GM21526 (cell line): ENCODE results near the gene ZNF217.
"Not testable (repeated sequence)": the region's sequence is repeated elsewhere in the genome, so short reads cannot be mapped to it uniquely, and the experiment has no call there.

Experiments used
- ATAC-seq: cut with Tn5 transposase; IDR thresholded peaks from one replicate; pipeline ENCODE4 v1.9.1; 2021; ENCODE audit warnings: moderate library complexity; ENCODE audit not compliant: unreplicated experiment, low FRiP score

The ZNF217 gene

DNA sequence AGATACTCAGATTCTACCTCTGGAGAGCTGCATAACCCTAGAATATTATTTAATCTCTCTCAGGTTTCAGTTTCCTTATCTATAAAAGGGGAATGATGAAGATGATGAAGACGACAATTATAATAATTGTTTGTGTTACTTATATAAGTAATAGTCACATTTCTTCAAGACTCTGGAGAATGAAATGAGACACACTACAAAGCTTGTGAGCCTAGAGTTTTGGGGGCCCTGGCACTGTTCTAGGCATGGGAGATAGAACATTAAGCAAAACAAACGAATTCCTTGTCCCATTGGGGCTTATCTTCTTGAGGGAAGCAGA, 5.4 kb upstream of the ZNF217 start:
- no peak for ATAC-seq

DNA sequence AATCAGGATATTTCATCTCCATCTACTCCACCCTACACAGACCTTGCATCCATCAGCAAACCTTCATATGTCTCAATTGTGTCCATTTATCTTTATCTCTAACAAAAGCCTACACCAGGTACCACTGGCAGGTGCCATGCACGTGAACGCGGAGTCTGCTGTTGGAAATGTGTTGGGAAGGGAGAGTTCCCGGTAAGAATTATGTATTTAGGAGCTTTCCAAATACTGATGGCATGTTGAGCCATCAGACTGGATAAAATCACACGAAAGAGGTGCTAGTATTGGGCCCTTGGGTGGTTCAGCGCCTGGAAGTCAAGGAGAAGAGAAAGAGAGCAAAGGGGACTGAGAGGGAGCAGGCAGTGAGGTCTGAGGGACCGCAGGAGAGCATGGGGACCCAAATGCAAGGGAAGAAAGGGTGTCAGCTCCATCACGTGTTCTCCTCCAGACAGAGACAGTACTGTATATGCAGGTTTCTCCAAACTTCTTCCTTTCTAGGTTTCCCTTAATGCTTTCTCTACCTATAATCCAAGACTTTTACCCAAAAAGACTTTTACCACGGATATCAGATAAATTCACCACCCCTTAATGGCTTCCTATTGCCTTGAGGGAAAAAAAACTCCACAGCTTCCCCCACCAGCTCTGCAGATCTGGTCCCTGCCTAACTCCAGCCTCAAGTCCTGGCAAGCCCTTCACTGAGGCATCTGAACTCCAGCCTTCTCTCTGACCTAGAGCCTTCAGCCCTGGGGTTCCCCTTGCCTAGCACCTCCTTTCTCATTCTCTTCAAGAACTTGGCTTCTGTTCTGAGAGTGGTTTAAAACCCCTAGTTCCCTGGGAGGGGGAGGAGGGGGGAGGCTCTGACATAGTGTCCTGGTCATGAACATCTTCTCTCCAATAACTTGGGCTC, 4.8 kb upstream of the ZNF217 start:
- no peak for ATAC-seq

DNA sequence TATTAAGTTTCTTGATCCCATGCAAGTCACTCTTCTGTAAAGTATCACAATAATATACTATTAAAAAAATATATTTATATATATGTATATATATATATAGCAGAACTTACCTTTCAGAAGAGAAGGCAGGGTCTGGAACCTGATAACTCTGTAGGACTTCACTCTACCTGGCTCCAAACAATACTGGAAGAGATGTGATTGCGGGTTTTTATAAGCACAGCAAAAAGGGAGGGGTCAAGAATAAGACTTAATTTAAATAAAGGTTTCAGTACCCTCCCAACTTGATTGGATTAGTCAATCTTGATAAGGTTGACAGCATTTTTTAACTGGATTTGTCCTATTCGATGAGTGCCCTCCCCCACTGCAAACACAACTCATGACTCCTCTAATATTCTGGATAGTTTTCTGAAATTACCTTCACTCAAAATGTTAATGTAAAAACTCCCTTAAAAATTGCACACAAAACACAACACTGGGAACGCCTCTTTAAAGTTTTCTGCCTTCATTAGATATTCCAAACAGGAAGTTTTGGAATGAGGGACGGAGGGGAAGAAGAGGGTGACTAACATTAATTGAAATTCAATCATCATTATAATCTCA, 4.0 kb upstream of the ZNF217 start:
- no peak for ATAC-seq

DNA sequence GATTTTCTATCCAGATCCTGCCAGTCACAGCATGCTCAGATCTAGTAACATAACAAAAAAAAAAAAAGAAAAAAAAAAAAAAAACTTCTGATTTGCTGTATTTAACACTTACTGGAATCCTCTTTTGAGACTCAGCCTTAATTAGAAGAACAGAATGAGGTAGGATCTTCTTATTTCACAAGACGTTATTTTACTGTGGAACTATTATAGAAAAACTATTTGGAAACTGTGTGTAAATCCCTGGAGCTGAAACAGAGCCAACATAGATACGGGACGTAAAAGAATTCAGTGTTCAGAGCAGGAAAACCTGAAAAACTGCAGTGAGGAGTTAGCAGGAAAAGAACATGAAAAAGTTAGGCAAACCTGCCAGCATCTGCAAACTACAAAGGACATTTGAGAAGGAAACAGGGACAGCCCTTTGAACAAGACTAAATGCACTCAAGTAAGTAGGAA, 3.4 kb upstream of the ZNF217 start:
- ATAC-seq: no peak

DNA sequence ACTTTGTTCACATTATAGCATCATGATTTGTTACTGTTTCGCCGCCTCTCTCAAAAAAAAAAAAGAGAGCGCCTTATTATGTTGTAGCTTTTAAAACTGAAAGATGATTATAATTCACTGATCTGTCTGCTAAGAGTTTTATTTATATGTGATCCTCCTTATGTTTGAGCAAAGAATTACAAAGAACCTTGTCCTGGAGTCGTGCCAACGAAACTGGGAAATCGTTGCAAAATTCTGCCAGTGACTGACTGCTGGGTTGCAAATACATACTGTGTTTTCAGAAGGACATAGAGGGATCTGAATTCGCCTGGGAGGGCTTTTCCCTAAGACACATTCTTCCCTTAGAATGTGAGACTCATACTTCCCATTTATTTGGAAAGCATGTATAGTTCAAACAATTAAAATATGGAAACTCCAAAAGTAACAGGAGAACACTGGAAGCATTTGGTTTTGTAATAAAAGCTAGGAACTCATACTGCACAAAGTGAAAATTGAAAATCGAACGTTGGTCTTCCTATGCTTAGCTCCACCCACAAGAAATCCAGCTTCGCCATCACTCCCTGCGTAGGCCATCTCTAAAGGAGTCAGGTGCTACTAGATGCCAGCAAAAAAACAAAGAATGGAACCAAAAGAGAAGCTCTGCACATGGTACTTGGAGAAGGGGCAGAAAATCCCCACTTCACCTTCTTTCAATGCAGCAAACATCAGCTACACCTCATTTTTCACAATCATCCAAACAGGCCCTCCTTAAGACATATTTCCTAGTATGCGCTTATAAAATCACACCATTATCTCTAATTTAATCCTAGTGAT, 2.8 kb upstream of the ZNF217 start:
- ATAC-seq: not testable (repeated sequence)

DNA sequence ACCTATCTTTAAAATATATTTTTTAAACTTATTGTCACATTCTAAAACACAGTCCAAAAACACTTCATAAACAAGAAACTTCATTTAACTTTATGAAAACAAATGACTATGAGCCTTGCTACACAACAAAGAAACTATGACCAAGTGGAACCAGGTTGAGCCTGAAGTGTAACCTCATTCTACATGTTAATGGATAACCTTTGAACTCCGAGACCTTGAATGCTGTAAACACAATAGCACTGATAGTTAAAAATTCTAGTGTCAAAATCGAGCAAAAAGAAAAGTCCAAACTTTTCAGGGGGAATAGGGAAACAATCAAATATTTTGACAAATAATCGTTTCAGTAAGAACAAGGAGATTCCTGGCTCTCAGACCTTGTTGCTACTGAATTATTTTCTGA, 2.1 kb upstream of the ZNF217 start:
- ATAC-seq: not testable (repeated sequence)

DNA sequence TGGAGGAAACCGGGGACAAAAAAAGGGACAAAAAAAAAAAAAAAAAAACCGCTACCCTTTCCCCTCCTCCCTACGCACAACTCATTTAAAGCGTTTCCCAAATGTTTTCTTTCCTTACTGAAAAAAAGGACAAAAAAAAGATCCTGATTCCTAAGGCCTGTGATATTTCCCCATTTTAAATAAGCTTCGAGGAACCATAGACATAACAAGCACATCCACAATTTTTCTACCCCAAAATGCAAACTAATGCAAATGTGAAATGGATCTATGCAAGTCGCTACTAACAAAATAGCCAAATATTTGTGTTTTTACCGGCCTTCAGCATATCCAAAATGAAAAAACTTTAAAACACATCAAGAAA, 1.4 kb upstream of the ZNF217 start:
- ATAC-seq: no peak

DNA sequence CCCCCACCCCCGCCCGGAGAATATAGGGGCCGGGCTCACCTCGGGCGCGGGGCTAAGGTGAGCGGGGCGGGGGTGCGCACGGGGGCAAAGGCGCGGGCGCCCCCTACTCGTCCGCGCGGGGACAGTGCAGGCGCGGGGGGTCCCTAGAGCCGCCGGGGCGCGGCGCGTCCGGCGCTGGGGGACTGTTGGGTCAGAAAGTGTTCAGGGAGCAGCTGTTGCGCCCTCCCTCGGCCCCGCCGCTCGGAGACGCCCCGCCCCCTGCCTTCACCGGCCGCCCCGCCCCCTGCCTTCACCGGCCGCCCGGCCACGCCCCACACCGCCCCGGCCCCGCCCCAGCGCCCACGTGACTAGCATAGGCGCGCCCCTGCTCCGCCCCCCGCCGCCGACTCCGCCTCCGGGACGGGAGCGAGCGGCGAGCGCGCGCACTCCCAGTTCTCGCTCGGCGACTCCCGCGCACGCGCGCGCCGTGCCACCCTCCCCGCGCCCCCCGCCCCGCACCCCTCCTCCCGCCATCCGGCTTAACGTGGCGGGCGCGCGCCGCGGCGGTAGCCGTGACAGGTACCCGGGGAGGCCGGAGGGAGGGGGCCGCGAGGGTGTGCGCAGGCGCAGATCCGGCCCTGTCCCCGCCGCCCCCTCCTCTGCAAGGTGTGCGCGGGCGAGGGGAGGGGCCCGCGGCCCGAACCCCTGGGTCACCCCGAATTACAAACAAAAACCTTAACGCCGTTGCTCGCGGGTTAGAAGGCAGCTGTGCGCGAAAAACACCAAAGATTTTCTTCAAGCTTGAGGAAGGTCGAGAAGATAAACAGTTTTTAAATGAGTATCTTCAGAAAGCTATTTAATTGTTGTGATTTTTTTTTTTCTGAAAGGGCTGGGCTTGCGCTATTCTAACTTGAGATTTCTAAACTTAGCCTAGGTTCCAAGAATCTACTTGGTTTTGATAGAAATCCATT, 704 bp upstream of the ZNF217 start:
- peak; percentile 61 for ATAC-seq

DNA sequence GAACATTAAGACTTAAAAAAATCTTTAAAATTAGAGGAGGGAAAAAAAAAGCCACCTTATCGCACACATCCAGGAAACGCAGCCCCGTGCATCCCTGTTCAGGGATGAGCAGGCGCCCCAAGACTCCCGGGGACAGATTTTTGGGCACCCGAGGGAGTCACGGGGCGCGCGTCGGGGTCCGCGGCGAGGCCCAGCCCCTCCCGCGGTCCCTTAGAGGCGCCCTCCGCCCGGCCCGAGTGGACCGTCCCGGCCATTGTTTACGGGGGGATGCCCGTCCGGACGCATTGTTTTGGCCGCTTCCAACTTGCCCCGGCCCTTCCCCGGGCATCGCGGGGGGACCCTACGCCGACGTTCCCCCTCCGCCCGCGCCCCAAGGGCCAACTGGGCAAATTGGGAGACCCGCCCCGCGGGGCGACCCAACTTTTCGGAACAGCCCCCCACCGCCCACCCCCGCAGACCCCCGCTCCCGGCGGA, 610 bp downstream of the ZNF217 start:
- ATAC-seq: no peak

DNA sequence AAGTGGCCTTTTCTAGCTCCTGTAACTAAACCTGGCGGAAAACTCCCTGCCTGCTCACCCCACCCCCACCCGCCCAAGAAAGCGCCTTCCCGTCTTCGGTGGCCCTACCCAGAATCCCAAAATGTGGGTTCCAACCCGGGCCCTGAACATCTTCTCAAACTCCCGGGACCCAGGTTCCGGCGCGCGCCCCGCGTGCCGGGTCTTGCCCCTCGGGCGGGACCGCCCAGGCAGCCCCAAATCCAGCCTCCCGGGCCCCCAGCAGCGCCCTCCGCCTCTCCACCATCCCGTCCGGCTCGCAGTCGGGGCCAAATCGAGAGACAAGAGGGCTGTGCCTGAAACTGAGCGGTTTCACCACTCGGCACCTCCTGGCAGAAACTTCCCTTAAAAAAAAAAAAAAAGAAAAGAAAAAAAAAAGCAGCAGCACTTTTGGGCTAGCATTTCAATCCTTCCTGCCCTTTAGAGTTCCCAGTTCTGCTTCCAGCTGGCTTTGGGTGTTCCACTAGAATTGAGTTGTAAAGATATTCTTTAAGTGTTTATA, 1.1 kb downstream of the ZNF217 start:
- ATAC-seq: not testable (repeated sequence)

DNA sequence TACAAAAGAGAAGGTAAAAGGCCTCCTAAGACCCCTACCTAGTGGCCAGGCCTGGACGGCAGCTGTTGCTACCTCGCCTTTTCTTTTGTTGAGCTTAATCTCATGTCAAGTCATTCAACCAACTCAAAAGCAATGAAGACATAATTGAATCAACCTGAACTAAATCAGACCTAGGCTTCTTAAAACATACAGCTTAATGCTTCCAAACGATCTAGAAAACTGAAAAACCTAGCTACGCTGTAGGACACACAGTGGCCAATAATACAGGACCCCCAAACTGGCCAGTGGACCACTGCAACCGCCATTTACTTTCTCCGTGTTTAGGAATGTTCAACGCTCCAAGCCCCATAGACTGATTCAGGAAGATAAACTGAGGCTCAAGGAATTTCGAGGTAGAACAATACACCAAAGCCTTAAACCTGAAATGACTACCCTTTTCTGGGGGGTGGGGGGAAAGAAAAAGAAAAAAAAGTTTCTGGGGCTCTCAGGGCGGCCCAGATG, 1.6 kb downstream of the ZNF217 start:
- not testable (repeated sequence) for ATAC-seq

DNA sequence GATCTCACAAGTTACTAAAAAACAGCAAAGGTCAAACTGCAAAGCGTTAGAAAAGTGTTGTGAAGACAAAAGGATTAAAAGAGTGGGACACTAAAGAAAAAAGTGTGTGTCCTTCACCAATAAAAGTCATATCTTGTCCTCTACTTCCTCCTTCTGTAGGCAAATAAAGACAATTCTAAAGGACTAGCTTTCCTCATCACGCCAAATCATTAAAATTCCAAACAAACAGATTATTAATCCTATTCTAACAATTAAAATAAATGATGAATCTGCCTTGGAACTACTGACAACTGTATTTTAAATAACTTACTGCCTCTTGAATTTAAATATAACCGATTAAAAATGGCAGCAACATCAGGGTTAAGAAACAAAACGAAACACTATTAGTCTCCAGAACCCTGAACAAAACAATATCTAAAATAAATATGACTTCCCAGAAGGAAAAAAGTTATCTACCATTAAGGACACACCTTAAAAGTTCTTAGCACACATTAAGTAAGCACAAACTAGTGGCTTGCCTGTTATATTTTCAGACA, 2.4 kb downstream of the ZNF217 start:
- not testable (repeated sequence) for ATAC-seq

DNA sequence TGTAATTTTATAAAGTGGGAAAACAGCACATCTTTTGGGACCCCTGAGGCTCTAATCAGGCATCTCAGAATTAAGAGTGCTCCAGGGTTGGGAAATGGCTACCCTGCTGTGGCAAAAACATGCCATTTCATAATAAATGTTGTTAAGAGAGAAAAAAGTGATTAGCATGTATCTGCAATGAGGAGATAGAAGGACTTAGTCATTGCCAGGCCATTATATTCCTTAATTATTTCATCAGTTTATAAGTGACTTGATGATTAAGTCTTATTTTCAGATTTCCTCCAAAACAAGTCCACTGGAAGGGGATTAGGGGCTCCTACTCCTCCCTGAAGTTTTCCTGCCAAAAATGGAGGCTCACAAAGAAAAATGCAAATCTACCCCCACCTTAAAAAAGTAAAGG, 3.0 kb downstream of the ZNF217 start:
- ATAC-seq: not testable (repeated sequence)

DNA sequence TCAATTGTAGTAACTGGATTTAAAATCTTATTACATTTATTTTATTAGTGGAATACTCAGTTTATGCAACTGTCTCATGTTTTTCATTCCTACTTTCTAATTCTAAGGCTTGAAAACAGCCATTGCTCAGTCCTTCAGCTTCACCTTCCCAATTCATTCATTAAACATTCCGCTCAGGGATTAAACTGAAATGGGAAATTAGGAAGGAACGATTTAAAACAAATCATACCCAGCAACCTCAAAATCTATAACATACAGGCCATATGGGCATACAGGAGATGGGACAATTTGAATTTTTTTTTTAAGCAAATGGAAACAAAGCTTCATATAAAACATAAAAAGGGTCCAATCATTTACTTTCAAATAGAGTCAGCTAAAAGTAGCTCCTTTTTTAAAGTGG, 3.5 kb downstream of the ZNF217 start:
- ATAC-seq: not testable (repeated sequence)

DNA sequence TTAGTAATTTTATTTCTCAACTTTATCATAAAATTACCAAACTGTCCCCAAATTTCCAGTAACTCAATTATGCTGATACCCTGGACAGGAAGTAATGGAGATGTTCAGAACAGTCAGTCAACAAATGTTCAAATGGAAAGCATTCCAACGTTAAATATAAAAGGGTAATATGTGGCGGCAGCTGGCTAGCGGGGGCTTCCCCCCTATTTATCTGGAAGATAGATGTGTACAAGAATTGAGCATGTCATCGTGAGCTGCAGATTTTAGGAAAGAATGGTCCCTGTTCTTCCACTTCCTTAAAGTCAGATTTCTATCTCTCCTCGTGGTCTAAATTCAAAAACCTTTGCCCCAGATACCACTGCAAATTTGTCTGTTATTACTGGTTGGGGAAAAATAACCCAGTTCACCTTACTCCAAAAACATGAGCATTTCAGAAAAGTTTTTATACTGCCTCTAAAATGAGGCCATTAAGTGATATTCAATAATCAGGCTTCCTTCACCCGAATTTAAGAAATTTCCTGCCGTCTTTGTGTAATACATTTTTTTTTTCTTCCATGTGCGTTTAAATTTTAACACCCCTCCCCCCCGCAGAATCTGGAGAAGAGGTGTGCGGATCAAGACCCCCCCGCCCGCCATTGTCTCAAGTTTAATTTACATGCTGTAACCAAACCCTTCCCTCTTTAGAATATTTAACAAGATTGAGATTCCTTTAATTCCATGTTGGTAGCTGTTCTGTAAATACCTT, 4.1 kb downstream of the ZNF217 start:
- not testable (repeated sequence) for ATAC-seq

DNA sequence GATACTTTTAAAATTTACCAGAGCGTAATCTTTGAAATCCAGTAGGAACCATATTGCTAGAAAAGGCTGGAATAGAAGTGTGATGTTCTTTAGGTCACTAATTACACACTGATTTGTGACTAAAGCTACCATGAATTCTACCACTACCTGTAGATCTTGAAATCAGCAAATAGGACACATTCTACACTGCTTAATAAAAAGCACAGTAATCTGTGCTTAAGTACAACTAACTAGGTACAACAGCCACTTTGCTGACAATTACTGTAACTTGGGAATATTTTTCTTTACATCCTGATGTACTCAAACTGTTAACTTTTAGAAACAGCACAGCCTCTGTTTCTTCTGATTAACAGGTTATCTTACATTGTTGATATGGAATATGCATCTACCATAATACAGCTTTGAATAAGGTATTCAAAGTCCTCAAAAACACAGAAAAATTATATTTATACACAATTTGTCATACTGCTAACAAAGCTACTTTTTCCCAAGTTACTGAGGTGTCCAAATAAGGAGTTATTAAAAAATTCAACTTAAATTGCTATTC, 6.4 kb downstream of the ZNF217 start:
- not testable (repeated sequence) for ATAC-seq

DNA sequence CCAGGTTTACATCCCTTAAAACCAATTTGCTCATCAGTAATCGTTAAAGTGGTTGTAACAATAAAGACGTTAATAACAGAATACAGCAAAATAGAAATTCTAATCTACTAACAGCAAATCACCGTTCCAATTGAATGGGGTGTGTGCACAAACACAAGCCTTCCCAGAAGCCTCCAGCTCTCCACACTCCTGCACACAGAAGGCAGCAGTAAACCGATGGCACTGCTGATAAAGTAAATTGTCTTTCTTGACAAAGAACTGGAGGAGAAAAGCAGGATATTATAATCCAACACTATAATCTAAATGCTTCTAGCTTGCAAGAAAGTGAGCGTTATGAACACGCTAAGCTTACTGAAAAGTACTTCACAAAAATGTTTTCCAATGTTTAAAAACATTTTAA, 7.0 kb downstream of the ZNF217 start:
- ATAC-seq: no peak

DNA sequence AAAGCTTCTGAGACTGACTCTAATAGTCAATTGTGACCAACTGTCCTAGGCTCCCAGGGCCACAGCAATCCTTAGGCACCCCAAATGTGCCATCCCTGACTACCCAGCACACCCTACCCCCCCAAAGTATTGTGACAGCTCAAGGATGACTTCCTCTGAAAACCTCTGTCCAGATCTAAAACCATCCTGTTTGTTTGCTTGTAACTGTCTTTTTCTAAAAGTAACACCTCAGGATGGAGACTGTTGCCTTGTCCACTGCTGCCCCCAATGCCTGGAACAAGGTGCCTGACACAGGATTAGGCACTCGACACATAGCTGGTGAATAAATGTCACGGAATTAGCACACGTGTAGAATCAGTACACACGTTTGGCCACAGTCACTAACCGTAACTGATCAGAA, 7.7 kb downstream of the ZNF217 start:
- not testable (repeated sequence) for ATAC-seq
